ENCODE data around the gene PARP12. TPM values are rescaled to one million over a fixed set of nuclear protein-coding genes. Genes with fewer than 3 reads are reported as not detected.

The PARP12 gene
- total RNA-seq, 3 donors from 2014 or later (not counting 1 experiment from before 2014, with no cell fraction given) = 116 to 151 (median 130) TPM

- no peak for DNase-seq
- peaks cover 18 to 26% of the 10 kb centered on the region in 2 donors for H3K4me1 Mint-ChIP-seq
- TF ChIP-seq CTCF (IDR thresholded peaks at IDR 0.05) = no peak
- intact Hi-C loops (cut with micrococcal nuclease) = no loop called here
- no peaks in the 10 kb centered on the region for H3K27me3 ChIP-seq (ENCODE audit: control insufficient read depth, insufficient read depth, low read length)
- no peak overlapping the region for H3K27ac ChIP-seq (ENCODE audit: low read length)
- no peak overlapping the region for H3K4me3 Mint-ChIP-seq
- ATAC-seq = no peak
- 95% methylated on average over 5 of the region's 5 CpGs for WGBS (ENCODE audit: insufficient coverage)
- peaks cover 28% of the 10 kb centered on the region for H3K36me3 Mint-ChIP-seq
- H3K9me3 Mint-ChIP-seq = no peaks in the 10 kb centered on the region
- H3K36me3 ChIP-seq (ENCODE audit: control insufficient read depth, insufficient read depth, low read length) = peaks cover 62% of the 10 kb centered on the region
- no peak overlapping the region for H3K27ac Mint-ChIP-seq
- H3K27me3 Mint-ChIP-seq (ENCODE audit: low read depth in 2 of 2) = no peaks in the 10 kb centered on the region
- H3K9me3 ChIP-seq (ENCODE audit: control insufficient read depth, insufficient read depth, low read length) = no peaks in the 10 kb centered on the region
- H3K4me3 ChIP-seq (ENCODE audit: low read length) = no peak overlapping the region
- peaks cover 9% of the 10 kb centered on the region for H3K4me1 ChIP-seq (ENCODE audit: control insufficient read depth, insufficient read depth, low read length)
Measured at GRCh38 chr7:140049339-140050024, 13.3 kb downstream of the PARP12 start.

GRCh38 chr7:140048989-140049338, 13.8 kb downstream of the PARP12 start:
- DNase-seq (no peak), ATAC-seq (no peak)
- Histone ChIP-seq H3K36me3 (ENCODE audit: control insufficient read depth, insufficient read depth, low read length) (peaks cover 64% of the 10 kb centered on the region), H3K4me1 (ENCODE audit: control insufficient read depth, insufficient read depth, low read length) (peaks cover 4% of the 10 kb centered on the region), H3K27ac (ENCODE audit: low read length) (no peak overlapping the region), H3K4me3 (ENCODE audit: low read length) (no peak overlapping the region), H3K27me3 (ENCODE audit: control insufficient read depth, insufficient read depth, low read length) (no peaks in the 10 kb centered on the region), H3K9me3 (ENCODE audit: control insufficient read depth, insufficient read depth, low read length) (no peaks in the 10 kb centered on the region)
- Mint-ChIP-seq H3K27me3 (ENCODE audit: low read depth in 2 of 2) (no peaks in the 10 kb centered on the region), H3K9me3 (no peaks in the 10 kb centered on the region), H3K4me3 (no peak overlapping the region), H3K4me1 (peaks cover 13 to 21% of the 10 kb centered on the region in 2 donors), H3K36me3 (peaks cover 27% of the 10 kb centered on the region), H3K27ac (no peak overlapping the region)
- WGBS (ENCODE audit: insufficient coverage) = 77% methylated on average over 1 of the region's 1 CpG
- intact Hi-C loops (cut with micrococcal nuclease) = no loop called here
- no peak for TF ChIP-seq CTCF (IDR thresholded peaks at IDR 0.05)

- ATAC-seq (no peak), DNase-seq (no peak)
- H3K4me1 ChIP-seq (ENCODE audit: control insufficient read depth, insufficient read depth, low read length) = peaks cover 4% of the 10 kb centered on the region
- intact Hi-C loops (cut with micrococcal nuclease) = no loop called here
- WGBS (ENCODE audit: insufficient coverage) = over 99% methylated on average over 4 of the region's 4 CpGs
- no peaks in the 10 kb centered on the region for H3K27me3 ChIP-seq (ENCODE audit: control insufficient read depth, insufficient read depth, low read length)
- H3K27me3 Mint-ChIP-seq (ENCODE audit: low read depth in 2 of 2) = no peaks in the 10 kb centered on the region
- H3K36me3 ChIP-seq (ENCODE audit: control insufficient read depth, insufficient read depth, low read length) = peaks cover 68% of the 10 kb centered on the region
- H3K4me3 Mint-ChIP-seq = no peak overlapping the region
- H3K9me3 ChIP-seq (ENCODE audit: control insufficient read depth, insufficient read depth, low read length) = no peaks in the 10 kb centered on the region
- H3K9me3 Mint-ChIP-seq = no peaks in the 10 kb centered on the region
- H3K36me3 Mint-ChIP-seq = peaks cover 23% of the 10 kb centered on the region
- H3K4me1 Mint-ChIP-seq = peaks cover 7 to 13% of the 10 kb centered on the region in 2 donors
- no peak for TF ChIP-seq CTCF (IDR thresholded peaks at IDR 0.05)
- H3K27ac ChIP-seq (ENCODE audit: low read length) = no peak overlapping the region
- H3K27ac Mint-ChIP-seq = peak overlapping the region in 1 of 2 donors; percentile 14
- H3K4me3 ChIP-seq (ENCODE audit: low read length) = no peak overlapping the region
Measured at GRCh38 chr7:140048138-140048537, 14.6 kb downstream of the PARP12 start.

- H3K36me3 Mint-ChIP-seq = peaks cover 19% of the 10 kb centered on the region
- ATAC-seq (no peak), DNase-seq (no peak)
- Histone ChIP-seq H3K4me3 (ENCODE audit: low read length) (no peak overlapping the region), H3K4me1 (ENCODE audit: control insufficient read depth, insufficient read depth, low read length) (peaks cover 4% of the 10 kb centered on the region), H3K27me3 (ENCODE audit: control insufficient read depth, insufficient read depth, low read length) (no peaks in the 10 kb centered on the region), H3K27ac (ENCODE audit: low read length) (no peak overlapping the region), H3K9me3 (ENCODE audit: control insufficient read depth, insufficient read depth, low read length) (no peaks in the 10 kb centered on the region), H3K36me3 (ENCODE audit: control insufficient read depth, insufficient read depth, low read length) (peaks cover 62% of the 10 kb centered on the region)
- no peaks in the 10 kb centered on the region for H3K9me3 Mint-ChIP-seq
- intact Hi-C loops (cut with micrococcal nuclease) = no loop called here
- 100% methylated on average over 3 of the region's 3 CpGs for WGBS (ENCODE audit: insufficient coverage)
- no peak overlapping the region for H3K4me3 Mint-ChIP-seq
- no peak for TF ChIP-seq CTCF (IDR thresholded peaks at IDR 0.05)
- H3K27ac Mint-ChIP-seq = no peak overlapping the region
- H3K4me1 Mint-ChIP-seq = peaks cover 7 to 11% of the 10 kb centered on the region in 2 donors
- no peaks in the 10 kb centered on the region for H3K27me3 Mint-ChIP-seq (ENCODE audit: low read depth in 2 of 2)
Measured at GRCh38 chr7:140047197-140047596, 15.6 kb downstream of the PARP12 start.

All from natural killer cell (primary cell).